HEK293 (cell line): ENCODE data around the gene CENPH.

ENCODE experiments used
- EGR2 ChIP-seq: fragments of 450-650 bp; formaldehyde crosslinking; IDR thresholded peaks from 2 replicates; pipeline ENCODE4 v1.5.1; 2016; ENCODE audit warnings: low read depth, missing biosample characterization, missing genetic modification characterization
- FEZF1 ChIP-seq: fragments of 450-650 bp; formaldehyde crosslinking; IDR thresholded peaks from 2 replicates; pipeline ENCODE4 v1.5.1; 2016; ENCODE audit warnings: missing biosample characterization, missing genetic modification characterization
- GFI1B ChIP-seq: fragments of 450-650 bp; formaldehyde crosslinking; IDR thresholded peaks from 2 replicates; pipeline ENCODE4 v1.5.1; 2016; ENCODE audit warnings: missing biosample characterization, missing genetic modification characterization
- GLI4 ChIP-seq: fragments of 450-650 bp; formaldehyde crosslinking; IDR thresholded peaks from 2 replicates; pipeline ENCODE4 v1.5.1; 2016; ENCODE audit warnings: missing biosample characterization, missing genetic modification characterization
- KLF8 ChIP-seq: fragments of 450-650 bp; formaldehyde crosslinking; IDR thresholded peaks from 2 replicates; pipeline ENCODE4 v1.5.1; 2016; ENCODE audit warnings: missing biosample characterization, missing genetic modification characterization
- MZF1 ChIP-seq: fragments of 450-650 bp; formaldehyde crosslinking; IDR thresholded peaks from 2 replicates; pipeline ENCODE4 v1.5.1; 2017; ENCODE audit warnings: missing biosample characterization, missing genetic modification characterization, borderline replicate concordance
- SP2 ChIP-seq: fragments of 450-650 bp; formaldehyde crosslinking; IDR thresholded peaks from 2 replicates; pipeline ENCODE4 v1.5.1; 2016; ENCODE audit warnings: missing biosample characterization, missing genetic modification characterization
- SP3 ChIP-seq: fragments of 450-650 bp; formaldehyde crosslinking; IDR thresholded peaks from 2 replicates; pipeline ENCODE4 v1.5.1; 2016; ENCODE audit warnings: missing biosample characterization, missing genetic modification characterization
- TCF7L2 ChIP-seq: IDR thresholded peaks from 2 replicates; pipeline ENCODE4 v1.6.1; 2011; ENCODE audit warnings: low read depth, mild to moderate bottlenecking, inconsistent platforms, low read length, moderate library complexity, borderline replicate concordance
- TRIM28 ChIP-seq: IDR thresholded peaks from 2 replicates; pipeline ENCODE4 v1.6.1; 2011; ENCODE audit warnings: low read length, control low read depth, borderline replicate concordance
- ZBTB1 ChIP-seq: fragments of 450-650 bp; formaldehyde crosslinking; IDR thresholded peaks from 2 replicates; pipeline ENCODE4 v1.5.1; 2016; ENCODE audit warnings: missing biosample characterization, missing genetic modification characterization
- ZBTB17 ChIP-seq: fragments of 450-650 bp; formaldehyde crosslinking; IDR thresholded peaks from 2 replicates; pipeline ENCODE4 v1.5.1; 2016; ENCODE audit warnings: missing biosample characterization, missing genetic modification characterization
- ZBTB20 ChIP-seq: fragments of 450-650 bp; formaldehyde crosslinking; IDR thresholded peaks from 2 replicates; pipeline ENCODE4 v1.5.1; 2016; ENCODE audit warnings: missing biosample characterization, missing genetic modification characterization
- ZBTB48 ChIP-seq: fragments of 450-650 bp; formaldehyde crosslinking; IDR thresholded peaks from 2 replicates; pipeline ENCODE4 v1.5.1; 2016; ENCODE audit warnings: missing biosample characterization, missing genetic modification characterization
- ZBTB7A ChIP-seq: fragments of 450-650 bp; formaldehyde crosslinking; IDR thresholded peaks from 2 replicates; pipeline ENCODE4 v1.5.1; 2016; ENCODE audit warnings: low read depth, missing biosample characterization, missing genetic modification characterization
- ZNF121 ChIP-seq: fragments of 450-650 bp; formaldehyde crosslinking; IDR thresholded peaks from 2 replicates; pipeline ENCODE4 v1.5.1; 2016; ENCODE audit warnings: missing biosample characterization, missing genetic modification characterization
- ZNF140 ChIP-seq: fragments of 450-650 bp; formaldehyde crosslinking; IDR thresholded peaks from 2 replicates; pipeline ENCODE4 v1.5.1; 2016; ENCODE audit warnings: missing biosample characterization, missing genetic modification characterization
- ZNF157 ChIP-seq: fragments of 450-650 bp; formaldehyde crosslinking; IDR thresholded peaks from 2 replicates; pipeline ENCODE4 v1.5.1; 2016; ENCODE audit warnings: missing biosample characterization, missing genetic modification characterization
- ZNF221 ChIP-seq: fragments of 450-650 bp; formaldehyde crosslinking; IDR thresholded peaks from 2 replicates; pipeline ENCODE4 v1.5.1; 2017; ENCODE audit warnings: missing biosample characterization, missing genetic modification characterization, borderline replicate concordance
- ZNF302 ChIP-seq: fragments of 450-650 bp; formaldehyde crosslinking; IDR thresholded peaks from 2 replicates; pipeline ENCODE4 v1.5.1; 2016; ENCODE audit warnings: missing biosample characterization, missing genetic modification characterization, low read depth
- ZNF473 ChIP-seq: fragments of 450-650 bp; formaldehyde crosslinking; IDR thresholded peaks from 2 replicates; pipeline ENCODE4 v1.5.1; 2017; ENCODE audit warnings: missing biosample characterization, missing genetic modification characterization
- ZNF571 ChIP-seq: fragments of 450-650 bp; formaldehyde crosslinking; IDR thresholded peaks from 2 replicates; pipeline ENCODE4 v1.5.0; 2017; ENCODE audit warnings: missing biosample characterization, missing genetic modification characterization
- ZNF654 ChIP-seq: fragments of 450-650 bp; formaldehyde crosslinking; IDR thresholded peaks from 2 replicates; pipeline ENCODE4 v1.5.1; 2016; ENCODE audit warnings: low read depth, missing biosample characterization, missing genetic modification characterization
- ZNF660 ChIP-seq: fragments of 450-650 bp; IDR thresholded peaks from 2 replicates; pipeline ENCODE4 v1.5.1; 2018; ENCODE audit warnings: missing biosample characterization, mild to moderate bottlenecking, missing genetic modification characterization
- ZNF677 ChIP-seq: fragments of 450-650 bp; IDR thresholded peaks from 2 replicates; pipeline ENCODE4 v1.5.0; 2018; ENCODE audit warnings: missing biosample characterization, mild to moderate bottlenecking, missing genetic modification characterization, moderate library complexity
- ZNF747 ChIP-seq: fragments of 450-650 bp; formaldehyde crosslinking; IDR thresholded peaks from 2 replicates; pipeline ENCODE4 v1.5.1; 2016; ENCODE audit warnings: missing biosample characterization, missing genetic modification characterization
- ZNF76 ChIP-seq: fragments of 450-650 bp; formaldehyde crosslinking; IDR thresholded peaks from 2 replicates; pipeline ENCODE4; 2016; ENCODE audit warnings: low read depth, missing biosample characterization, missing genetic modification characterization, borderline replicate concordance
- ZNF768 ChIP-seq: fragments of 450-650 bp; formaldehyde crosslinking; IDR thresholded peaks from 2 replicates; pipeline ENCODE4 v1.5.1; 2018; ENCODE audit warnings: missing biosample characterization, mild to moderate bottlenecking, missing genetic modification characterization
- ZNF830 ChIP-seq: fragments of 450-650 bp; IDR thresholded peaks from 2 replicates; pipeline ENCODE4 v1.5.0; 2018; ENCODE audit warnings: missing biosample characterization, missing genetic modification characterization, low read depth, mild to moderate bottlenecking, moderate library complexity
- ZNF843 ChIP-seq: fragments of 450-650 bp; formaldehyde crosslinking; IDR thresholded peaks from 2 replicates; pipeline ENCODE4 v1.5.1; 2016; ENCODE audit warnings: missing biosample characterization, missing genetic modification characterization
- ZSCAN16 ChIP-seq: fragments of 450-650 bp; formaldehyde crosslinking; IDR thresholded peaks from 2 replicates; pipeline ENCODE4 v1.5.1; 2016; ENCODE audit warnings: missing biosample characterization, missing genetic modification characterization
- TF ChIP-seq, protein P1 (sequence below): fragments of 450-650 bp; formaldehyde crosslinking; IDR thresholded peaks from 2 replicates; pipeline ENCODE4 v1.5.1; 2016; ENCODE audit warnings: missing biosample characterization, missing genetic modification characterization
- TF ChIP-seq, protein P2 (sequence below): fragments of 450-650 bp; formaldehyde crosslinking; IDR thresholded peaks from 2 replicates; pipeline ENCODE4 v1.5.1; 2016; ENCODE audit warnings: missing biosample characterization, missing genetic modification characterization
- TF ChIP-seq, protein P3 (sequence below): fragments of 450-650 bp; formaldehyde crosslinking; IDR thresholded peaks from 2 replicates; pipeline ENCODE4 v1.5.1; 2016; ENCODE audit warnings: missing biosample characterization, missing genetic modification characterization, borderline replicate concordance
- TF ChIP-seq, protein P4 (sequence below): fragments of 450-650 bp; formaldehyde crosslinking; IDR thresholded peaks from 2 replicates; pipeline ENCODE4 v1.5.1; 2017; ENCODE audit warnings: missing biosample characterization, missing genetic modification characterization

The CENPH gene

DNA sequence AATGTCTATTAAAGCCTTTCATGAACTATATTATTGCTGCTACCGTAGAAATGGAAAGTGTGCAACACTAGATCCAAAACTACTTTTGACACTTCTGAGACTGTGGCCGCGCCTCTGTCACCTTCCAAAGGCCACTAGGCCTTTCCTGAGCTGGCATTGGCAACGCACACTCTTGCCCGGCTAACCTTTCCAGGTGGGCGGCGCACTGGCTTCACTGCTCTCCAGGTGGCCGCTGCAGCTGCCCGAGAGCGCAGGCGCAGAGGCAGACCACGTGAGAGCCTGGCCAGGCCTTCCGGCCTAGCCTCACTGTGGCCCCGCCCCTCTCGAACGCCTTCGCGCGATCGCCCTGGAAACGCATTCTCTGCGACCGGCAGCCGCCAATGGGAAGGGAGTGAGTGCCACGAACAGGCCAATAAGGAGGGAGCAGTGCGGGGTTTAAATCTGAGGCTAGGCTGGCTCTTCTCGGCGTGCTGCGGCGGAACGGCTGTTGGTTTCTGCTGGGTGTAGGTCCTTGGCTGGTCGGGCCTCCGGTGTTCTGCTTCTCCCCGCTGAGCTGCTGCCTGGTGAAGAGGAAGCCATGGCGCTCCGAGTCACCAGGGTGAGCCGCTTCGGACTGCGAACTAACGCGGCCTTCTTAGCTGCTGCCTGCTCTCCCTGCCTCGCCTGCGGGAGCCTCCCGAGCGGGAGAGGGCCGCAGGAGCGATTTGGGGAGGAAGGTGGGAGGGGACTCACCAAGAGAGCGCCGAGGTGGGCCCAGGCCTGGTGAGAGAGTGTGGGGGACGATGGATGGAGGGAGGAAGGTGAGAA lies 22.5 kb upstream of the CENPH start, which contains the start of gene CCNB1 (continued):
- TF ChIP-seq ZNF473, result no peak
- no peak for TF ChIP-seq GLI4 (tag by site-specific recombination)
- TF ChIP-seq, protein P1, sequence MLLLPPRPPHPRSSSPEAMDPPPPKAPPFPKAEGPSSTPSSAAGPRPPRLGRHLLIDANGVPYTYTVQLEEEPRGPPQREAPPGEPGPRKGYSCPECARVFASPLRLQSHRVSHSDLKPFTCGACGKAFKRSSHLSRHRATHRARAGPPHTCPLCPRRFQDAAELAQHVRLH (tag by site-specific recombination), result no peak
- TF ChIP-seq ZBTB7A, result no peak
- TF ChIP-seq ZNF747, result no peak
- no peak for TF ChIP-seq ZNF157
- peak; percentile 55 for TF ChIP-seq EGR2 (tag by site-specific recombination)
- peak; percentile 72 for TF ChIP-seq SP3
- peak; percentile 62 for TF ChIP-seq ZBTB20
- TF ChIP-seq ZNF76 (tag by site-specific recombination), result peak; percentile 28; the same call in 1 of the 2 replicates
- TF ChIP-seq KLF8 (tag by site-specific recombination), result no peak
- no peak for TF ChIP-seq ZNF677
- TF ChIP-seq SP2 (tag by site-specific recombination), result peak; percentile 96
- TF ChIP-seq, protein P2, sequence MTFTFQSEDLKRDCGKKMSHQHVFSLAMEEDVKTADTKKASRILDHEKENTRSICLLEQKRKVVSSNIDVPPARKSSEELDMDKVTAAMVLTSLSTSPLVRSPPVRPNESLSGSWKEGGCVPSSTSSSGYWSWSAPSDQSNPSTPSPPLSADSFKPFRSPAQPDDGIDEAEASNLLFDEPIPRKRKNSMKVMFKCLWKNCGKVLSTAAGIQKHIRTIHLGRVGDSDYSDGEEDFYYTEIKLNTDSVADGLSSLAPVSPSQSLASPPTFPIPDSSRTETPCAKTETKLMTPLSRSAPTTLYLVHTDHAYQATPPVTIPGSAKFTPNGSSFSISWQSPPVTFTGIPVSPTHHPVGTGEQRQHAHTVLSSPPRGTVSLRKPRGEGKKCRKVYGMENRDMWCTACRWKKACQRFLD (tag by site-specific recombination), result no peak
- no peak for TF ChIP-seq ZNF830 (tag by site-specific recombination)
- peak; percentile 23; the same call in 1 of the 2 replicates for TF ChIP-seq ZNF768
- peak; percentile 100 for TF ChIP-seq ZBTB17
- TF ChIP-seq MZF1 (tag by site-specific recombination), result no peak
- TF ChIP-seq ZNF140 (tag by site-specific recombination), result no peak
- no peak for TF ChIP-seq ZNF654 (tag by site-specific recombination)
- TF ChIP-seq, protein P3, sequence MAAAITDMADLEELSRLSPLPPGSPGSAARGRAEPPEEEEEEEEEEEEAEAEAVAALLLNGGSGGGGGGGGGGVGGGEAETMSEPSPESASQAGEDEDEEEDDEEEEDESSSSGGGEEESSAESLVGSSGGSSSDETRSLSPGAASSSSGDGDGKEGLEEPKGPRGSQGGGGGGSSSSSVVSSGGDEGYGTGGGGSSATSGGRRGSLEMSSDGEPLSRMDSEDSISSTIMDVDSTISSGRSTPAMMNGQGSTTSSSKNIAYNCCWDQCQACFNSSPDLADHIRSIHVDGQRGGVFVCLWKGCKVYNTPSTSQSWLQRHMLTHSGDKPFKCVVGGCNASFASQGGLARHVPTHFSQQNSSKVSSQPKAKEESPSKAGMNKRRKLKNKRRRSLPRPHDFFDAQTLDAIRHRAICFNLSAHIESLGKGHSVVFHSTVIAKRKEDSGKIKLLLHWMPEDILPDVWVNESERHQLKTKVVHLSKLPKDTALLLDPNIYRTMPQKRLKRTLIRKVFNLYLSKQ (tag by site-specific recombination), result no peak
- TF ChIP-seq ZNF302 (tag by site-specific recombination), result no peak
- TF ChIP-seq FEZF1 (tag by site-specific recombination), result no peak
- no peak for TF ChIP-seq ZSCAN16 (tag by site-specific recombination)
- TF ChIP-seq ZNF121 (tag by site-specific recombination), result no peak
- TF ChIP-seq ZNF571 (tag by site-specific recombination), result no peak
- TF ChIP-seq GFI1B, result no peak
- TF ChIP-seq, protein P4, sequence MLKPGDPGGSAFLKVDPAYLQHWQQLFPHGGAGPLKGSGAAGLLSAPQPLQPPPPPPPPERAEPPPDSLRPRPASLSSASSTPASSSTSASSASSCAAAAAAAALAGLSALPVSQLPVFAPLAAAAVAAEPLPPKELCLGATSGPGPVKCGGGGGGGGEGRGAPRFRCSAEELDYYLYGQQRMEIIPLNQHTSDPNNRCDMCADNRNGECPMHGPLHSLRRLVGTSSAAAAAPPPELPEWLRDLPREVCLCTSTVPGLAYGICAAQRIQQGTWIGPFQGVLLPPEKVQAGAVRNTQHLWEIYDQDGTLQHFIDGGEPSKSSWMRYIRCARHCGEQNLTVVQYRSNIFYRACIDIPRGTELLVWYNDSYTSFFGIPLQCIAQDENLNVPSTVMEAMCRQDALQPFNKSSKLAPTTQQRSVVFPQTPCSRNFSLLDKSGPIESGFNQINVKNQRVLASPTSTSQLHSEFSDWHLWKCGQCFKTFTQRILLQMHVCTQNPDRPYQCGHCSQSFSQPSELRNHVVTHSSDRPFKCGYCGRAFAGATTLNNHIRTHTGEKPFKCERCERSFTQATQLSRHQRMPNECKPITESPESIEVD (tag by site-specific recombination), result no peak
- no peak for TF ChIP-seq TRIM28
- no peak for TF ChIP-seq TCF7L2
- no peak for TF ChIP-seq ZNF221 (tag by site-specific recombination)
- no peak for TF ChIP-seq ZBTB1 (tag by site-specific recombination)
- peak; percentile 37; the same call in 1 of the 2 replicates for TF ChIP-seq ZNF660 (tag by site-specific recombination)
- TF ChIP-seq ZBTB48 (tag by site-specific recombination), result peak; percentile 17; the same call in 1 of the 2 replicates
- TF ChIP-seq ZNF843 (tag by site-specific recombination), result 0 out of 2 replicates have a peak, but pooled peaks have one; percentile 16
